ENCODE data around the gene TBC1D3B. TPM values are rescaled to one million over a fixed set of nuclear protein-coding genes. Genes with fewer than 3 reads are reported as not detected.

TBC1D3B gene
- total RNA-seq, 2 donors from 2014 or later: not detected

- TF ChIP-seq POLR2A (IDR thresholded peaks at IDR 0.05) (no peak), CTCF (IDR thresholded peaks at IDR 0.05) (no peak)
- H3K27ac ChIP-seq: no peak overlapping the region
- no peaks in the 10 kb centered on the region for H3K9me3 ChIP-seq
- H3K4me1 ChIP-seq: no peaks in the 10 kb centered on the region
- H3K27me3 ChIP-seq: no peaks in the 10 kb centered on the region
- 57 to 82% methylated on average over 3 of the region's 3 CpGs for WGBS, 2 donors
- H3K36me3 ChIP-seq (replicated peaks in 1 of 2; ENCODE audit: insufficient read depth in 1 of 2, low read depth in 2 of 2): no peaks in the 10 kb centered on the region
- intact Hi-C loops (cut with DNase I): loop anchor here (5.0 kb wide), 1 partner anchor 180 kb away; no protein-coding TSS in a partner anchor
- no peak for ATAC-seq
- DNase-seq: no peak
- no peak overlapping the region for H3K4me3 ChIP-seq
These were observed 28.8 kb downstream of the TBC1D3B start for GRCh38 chr17:36147601-36148000.

DNA sequence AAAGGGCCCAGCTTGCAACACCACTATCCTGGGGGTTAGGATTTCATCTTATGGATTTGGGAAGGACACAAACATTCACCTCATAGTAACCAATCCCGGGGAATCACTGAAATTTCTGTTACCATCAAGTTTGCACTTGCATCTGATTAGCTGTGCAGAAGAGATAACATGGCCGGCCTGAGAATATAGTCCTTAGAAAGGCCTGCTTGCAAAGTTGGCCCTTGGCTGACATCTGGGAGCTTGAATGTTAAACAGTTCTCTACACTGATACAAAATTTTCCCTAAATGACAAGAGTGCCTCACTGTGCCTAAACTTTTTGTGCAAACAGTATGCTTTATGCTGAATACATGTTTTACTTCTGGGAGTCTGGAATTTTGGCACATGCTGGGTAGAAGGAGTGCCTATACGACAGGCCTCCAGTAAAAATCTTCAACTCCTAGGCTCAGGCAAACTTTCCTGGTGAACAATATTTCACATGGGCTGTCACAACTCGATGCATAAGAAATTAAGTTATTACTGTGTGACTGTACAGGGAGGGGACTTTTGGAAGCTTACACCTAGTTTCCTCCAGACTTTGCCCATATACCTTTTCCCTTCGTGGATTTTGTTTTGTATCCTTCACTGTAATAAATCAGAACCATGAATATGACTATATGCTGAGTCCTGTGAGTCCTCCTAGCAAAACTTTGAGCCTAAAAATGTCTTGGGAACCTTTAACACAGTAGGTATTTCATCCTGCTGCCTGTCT lies 31.3 kb downstream of the TBC1D3B start:
- H3K4me3 ChIP-seq: no peak overlapping the region
- 60 to 78% methylated on average over 5 of the region's 5 CpGs for WGBS, 2 donors
- H3K27ac ChIP-seq: no peak overlapping the region
- no peaks in the 10 kb centered on the region for H3K4me1 ChIP-seq
- no peaks in the 10 kb centered on the region for H3K9me3 ChIP-seq
- DNase-seq (no peak), ATAC-seq (no peak)
- H3K27me3 ChIP-seq: no peaks in the 10 kb centered on the region
- TF ChIP-seq POLR2A (IDR thresholded peaks at IDR 0.05) (no peak), CTCF (IDR thresholded peaks at IDR 0.05) (no peak)
- no peaks in the 10 kb centered on the region for H3K36me3 ChIP-seq (replicated peaks in 1 of 2; ENCODE audit: insufficient read depth in 1 of 2, low read depth in 2 of 2)
- intact Hi-C loops (cut with DNase I): loop anchor here (5.0 kb wide), 1 partner anchor 178 kb away; no protein-coding TSS in a partner anchor

DNA sequence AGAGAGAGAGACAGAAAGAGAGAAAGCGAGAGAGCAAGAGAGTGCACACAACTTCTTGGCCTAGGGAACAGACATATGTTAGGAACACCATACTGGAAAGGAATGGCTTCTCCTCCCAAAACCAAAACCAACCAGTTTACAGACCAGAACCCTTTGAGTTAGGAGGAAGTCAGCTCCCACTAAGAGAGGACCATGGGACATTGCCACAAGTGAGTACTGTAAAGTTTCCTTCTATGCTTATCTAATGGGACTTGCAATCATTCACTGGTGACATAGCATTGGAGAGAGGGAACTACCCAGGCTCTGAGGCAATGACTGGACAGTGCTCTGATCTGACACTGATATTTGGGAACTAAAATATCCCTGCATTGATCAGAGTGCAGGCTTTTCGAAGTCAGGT lies 32.4 kb downstream of the TBC1D3B start:
- H3K27ac ChIP-seq: no peak overlapping the region
- WGBS, 2 donors: 83 to 91% methylated on average over 2 of the region's 2 CpGs
- intact Hi-C loops (cut with DNase I): no loop called here
- no peak for TF ChIP-seq CTCF (IDR thresholded peaks at IDR 0.05)
- TF ChIP-seq POLR2A (IDR thresholded peaks at IDR 0.05): no peak
- H3K4me1 ChIP-seq: no peaks in the 10 kb centered on the region
- no peak overlapping the region for H3K4me3 ChIP-seq
- no peaks in the 10 kb centered on the region for H3K9me3 ChIP-seq
- no peaks in the 10 kb centered on the region for H3K36me3 ChIP-seq (replicated peaks in 1 of 2; ENCODE audit: insufficient read depth in 1 of 2, low read depth in 2 of 2)
- ATAC-seq: no peak
- H3K27me3 ChIP-seq: no peaks in the 10 kb centered on the region
- DNase-seq: no peak

- WGBS, 2 donors: 82 to 89% methylated on average over 8 of the region's 8 CpGs
- DNase-seq (no peak), ATAC-seq (no peak)
- H3K4me3 ChIP-seq: no peak overlapping the region
- no peak overlapping the region for H3K27ac ChIP-seq
- H3K36me3 ChIP-seq (replicated peaks in 1 of 2; ENCODE audit: insufficient read depth in 1 of 2, low read depth in 2 of 2): no peaks in the 10 kb centered on the region
- H3K9me3 ChIP-seq: no peaks in the 10 kb centered on the region
- intact Hi-C loops (cut with DNase I): no loop called here
- H3K27me3 ChIP-seq: no peaks in the 10 kb centered on the region
- H3K4me1 ChIP-seq: no peaks in the 10 kb centered on the region
- TF ChIP-seq POLR2A (IDR thresholded peaks at IDR 0.05) (no peak), CTCF (IDR thresholded peaks at IDR 0.05) (no peak)
These were observed 33.6 kb downstream of the TBC1D3B start for GRCh38 chr17:36142806-36143205.

- no peak overlapping the region for H3K4me3 ChIP-seq
- H3K9me3 ChIP-seq: no peaks in the 10 kb centered on the region
- no peaks in the 10 kb centered on the region for H3K36me3 ChIP-seq (replicated peaks in 1 of 2; ENCODE audit: insufficient read depth in 1 of 2, low read depth in 2 of 2)
- intact Hi-C loops (cut with DNase I): no loop called here
- TF ChIP-seq CTCF (IDR thresholded peaks at IDR 0.05) (no peak), POLR2A (IDR thresholded peaks at IDR 0.05) (no peak)
- ATAC-seq: no peak
- H3K4me1 ChIP-seq: no peaks in the 10 kb centered on the region
- DNase-seq: no peak
- H3K27me3 ChIP-seq: no peaks in the 10 kb centered on the region
- no peak overlapping the region for H3K27ac ChIP-seq
These were observed 34.2 kb downstream of the TBC1D3B start for GRCh38 chr17:36142235-36142634.

Data from body of pancreas (tissue), 4 donors.